Subcutaneous adipose tissue (tissue), 4 donors: ENCODE measurements around the gene MGRN1. TPM values are rescaled to one million over a fixed set of nuclear protein-coding genes. Genes with fewer than 3 reads are reported as not detected.

Experiments used
- total RNA-seq, 4 donors: library from RNA; depleted of rRNA; stranded (reverse); fragments of >200 nt; gene quantifications; one replicate each; pipeline ENCODE4 v1.1.0, GENCODE V29; 2016
- TF ChIP-seq, protein P1 (sequence below): fragments of 450-650 bp; IDR thresholded peaks from one replicate; pipeline ENCODE4 v1.5.1; 2016; ENCODE audit warnings: low read depth, mild to moderate bottlenecking, control low read depth, antibody characterized with exemption, moderate library complexity

The MGRN1 gene
- 10 to 100 TPM; 21.2 to 44.5 (median 25.2) TPM for total RNA-seq

DNA sequence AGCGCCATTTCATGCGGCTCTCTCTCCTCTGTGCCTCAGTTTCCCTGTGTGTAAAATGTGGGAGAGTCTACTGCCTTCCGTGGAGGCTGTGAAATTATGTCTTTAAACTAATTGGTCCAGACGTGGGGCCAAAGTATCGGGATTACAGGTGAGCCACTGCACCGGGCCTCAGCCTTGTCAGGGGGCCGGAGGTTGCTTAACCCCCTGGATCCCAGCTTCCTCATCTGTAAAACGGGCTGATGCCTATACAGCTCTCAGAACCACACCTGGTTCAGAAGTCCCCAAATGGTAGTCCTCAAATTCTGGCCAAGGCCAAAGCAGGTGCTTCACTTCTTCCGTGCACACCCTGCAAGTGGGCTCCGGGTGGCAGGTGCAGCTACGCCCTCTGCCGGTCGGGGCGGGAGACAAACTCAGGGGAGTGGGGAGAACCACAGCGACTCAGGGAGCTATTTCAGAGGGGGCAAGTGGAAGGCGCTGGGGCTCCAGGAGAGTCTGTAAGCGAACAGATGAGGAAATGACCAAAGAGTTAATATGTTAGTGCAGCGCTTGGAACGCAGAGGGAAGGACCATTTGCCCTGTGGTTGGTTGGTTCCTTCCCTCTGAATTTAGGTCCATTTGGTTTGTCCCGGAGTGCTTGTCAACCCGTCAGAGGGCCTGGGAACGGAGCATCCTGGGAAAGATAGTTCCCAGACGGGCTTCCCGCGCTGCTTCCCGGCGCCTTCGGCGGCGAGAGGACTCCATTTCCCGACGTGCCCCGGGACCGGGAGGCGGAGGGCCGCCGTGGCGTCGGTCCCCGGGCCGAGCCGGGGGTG lies at the start of gene MGRN1:
Gene MGRN1 (plus strand): TSS at position 812 of the 812 bp plus-strand sequence. CDS start 135 bp downstream, outside the sequence.
- TF ChIP-seq, protein P1, sequence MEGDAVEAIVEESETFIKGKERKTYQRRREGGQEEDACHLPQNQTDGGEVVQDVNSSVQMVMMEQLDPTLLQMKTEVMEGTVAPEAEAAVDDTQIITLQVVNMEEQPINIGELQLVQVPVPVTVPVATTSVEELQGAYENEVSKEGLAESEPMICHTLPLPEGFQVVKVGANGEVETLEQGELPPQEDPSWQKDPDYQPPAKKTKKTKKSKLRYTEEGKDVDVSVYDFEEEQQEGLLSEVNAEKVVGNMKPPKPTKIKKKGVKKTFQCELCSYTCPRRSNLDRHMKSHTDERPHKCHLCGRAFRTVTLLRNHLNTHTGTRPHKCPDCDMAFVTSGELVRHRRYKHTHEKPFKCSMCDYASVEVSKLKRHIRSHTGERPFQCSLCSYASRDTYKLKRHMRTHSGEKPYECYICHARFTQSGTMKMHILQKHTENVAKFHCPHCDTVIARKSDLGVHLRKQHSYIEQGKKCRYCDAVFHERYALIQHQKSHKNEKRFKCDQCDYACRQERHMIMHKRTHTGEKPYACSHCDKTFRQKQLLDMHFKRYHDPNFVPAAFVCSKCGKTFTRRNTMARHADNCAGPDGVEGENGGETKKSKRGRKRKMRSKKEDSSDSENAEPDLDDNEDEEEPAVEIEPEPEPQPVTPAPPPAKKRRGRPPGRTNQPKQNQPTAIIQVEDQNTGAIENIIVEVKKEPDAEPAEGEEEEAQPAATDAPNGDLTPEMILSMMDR = no peak

DNA sequence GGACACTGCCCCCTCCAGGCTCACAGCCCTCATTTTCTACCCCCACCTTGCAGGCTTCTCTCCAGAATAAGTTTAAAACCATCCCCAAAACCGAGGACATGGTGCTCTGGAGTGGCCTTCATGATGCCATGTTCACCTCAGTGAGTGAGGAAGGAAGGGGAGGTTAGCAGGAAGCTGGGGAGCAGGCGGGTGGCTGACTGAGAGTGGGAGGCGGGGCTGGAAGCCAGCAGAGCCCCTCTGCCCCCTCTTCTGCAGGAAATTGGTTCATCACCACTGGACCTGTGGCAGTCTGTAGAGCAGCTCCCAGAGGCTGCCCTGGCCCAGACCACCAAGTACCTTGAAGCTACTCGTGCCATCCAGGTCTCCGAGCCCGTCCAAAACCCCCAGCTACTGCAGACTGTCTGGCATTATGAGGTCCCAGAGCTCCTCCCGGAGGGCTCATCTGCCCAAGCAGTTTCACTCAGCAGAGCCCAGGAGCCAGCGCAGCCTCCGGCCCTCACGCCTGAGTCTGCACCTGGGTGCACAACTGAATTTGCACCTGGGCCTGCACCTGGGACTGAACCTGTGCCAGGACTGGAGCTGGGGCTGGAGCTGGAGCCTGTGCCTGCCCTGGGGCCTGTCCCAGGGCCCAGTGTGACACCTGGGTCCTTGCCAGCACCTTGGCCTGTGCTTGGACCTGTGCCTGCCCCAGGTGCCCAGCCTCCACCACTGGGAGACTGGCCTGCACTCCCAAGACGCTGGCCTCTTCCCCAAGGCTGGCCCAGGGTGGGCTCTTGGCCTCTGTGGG lies 49.5 kb upstream of the MGRN1 start:
- TF ChIP-seq, protein P1 = no peak

DNA sequence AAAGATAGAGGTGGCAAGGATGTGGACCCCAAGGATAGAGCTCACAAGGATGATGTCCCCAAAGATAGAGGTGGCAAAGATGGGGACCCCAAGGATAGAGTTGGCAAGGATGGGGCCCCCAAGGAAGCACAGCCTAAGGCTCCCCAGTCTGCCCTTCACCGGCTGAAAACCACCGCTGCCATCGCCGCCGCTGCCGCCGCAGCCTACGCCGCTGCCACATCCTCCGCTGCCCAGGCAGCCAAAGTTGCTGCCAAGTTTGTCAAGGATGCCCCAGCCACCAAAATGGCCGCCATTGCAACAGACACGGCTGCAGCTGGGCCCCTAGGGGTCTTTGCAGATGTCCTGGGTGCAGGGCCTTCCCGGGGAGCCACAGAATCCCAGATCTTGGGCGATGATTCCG lies 48.6 kb upstream of the MGRN1 start:
- TF ChIP-seq, protein P1 = no peak

DNA sequence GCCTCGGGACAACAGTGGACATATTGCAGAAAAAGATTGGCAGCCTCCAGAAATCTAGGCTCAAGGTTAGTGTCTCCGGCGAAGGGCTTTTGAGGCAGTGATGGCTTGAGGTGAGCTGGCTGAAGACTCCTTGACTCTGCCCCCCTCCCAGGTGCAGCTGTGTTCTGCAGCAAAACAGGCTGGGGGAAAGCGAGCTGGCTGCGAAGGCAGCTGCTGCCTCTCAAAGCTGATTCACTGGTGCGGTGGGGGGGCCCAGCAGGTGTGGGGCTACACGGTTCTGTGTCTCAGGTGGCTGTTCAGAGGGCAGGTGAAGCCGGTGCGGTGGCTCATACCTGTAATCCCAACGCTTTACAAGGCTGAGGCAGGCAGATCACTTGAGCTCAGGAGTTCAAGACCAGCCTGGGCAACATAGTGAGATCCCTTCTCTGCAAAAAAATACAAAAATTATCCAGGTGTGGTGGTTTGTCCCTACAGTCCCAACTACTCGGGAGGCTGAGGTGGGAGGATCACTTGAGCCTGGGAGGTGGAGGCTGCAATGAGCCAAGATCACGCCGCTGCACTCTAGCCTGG lies 45.6 kb upstream of the MGRN1 start:
- TF ChIP-seq, protein P1 = no peak

DNA sequence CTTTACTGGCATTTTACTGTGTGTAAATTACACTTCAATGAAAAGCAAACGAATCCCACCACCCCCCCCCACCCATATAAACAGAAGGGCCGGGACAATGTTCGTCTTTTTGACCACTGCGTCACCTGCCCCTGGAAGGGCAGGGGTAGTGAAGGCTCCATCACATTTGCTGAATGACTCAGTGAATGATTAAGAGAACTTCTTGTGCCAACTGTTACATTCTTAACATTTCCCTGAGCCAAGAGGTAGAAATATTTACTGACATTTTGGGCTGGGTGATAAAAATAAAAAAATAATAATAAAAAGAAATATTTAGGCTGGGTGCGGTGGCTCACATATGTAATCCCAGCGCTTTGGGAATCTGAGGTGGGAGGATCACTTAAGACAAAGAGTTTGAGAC lies 44.4 kb upstream of the MGRN1 start:
- TF ChIP-seq, protein P1 = no peak

DNA sequence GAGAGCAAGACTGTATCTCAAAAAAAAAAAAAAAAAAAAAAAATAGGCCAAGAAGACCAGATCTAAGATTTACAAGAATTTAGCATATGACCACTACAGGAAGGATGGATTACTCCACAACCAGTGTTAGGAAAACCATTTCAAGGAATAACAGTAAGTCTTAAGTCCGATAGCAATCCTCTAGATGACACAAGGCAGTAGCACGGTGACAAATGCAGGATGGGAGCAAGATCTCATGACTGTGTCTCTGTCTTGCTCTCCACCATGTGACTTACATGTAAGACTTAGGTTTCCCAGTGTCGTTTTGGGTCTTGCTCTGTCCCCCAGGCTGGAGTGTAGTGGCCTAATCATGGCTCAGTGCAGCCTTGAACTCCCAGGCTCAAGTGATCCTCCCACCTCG lies 40.7 kb upstream of the MGRN1 start:
- TF ChIP-seq, protein P1 = no peak

DNA sequence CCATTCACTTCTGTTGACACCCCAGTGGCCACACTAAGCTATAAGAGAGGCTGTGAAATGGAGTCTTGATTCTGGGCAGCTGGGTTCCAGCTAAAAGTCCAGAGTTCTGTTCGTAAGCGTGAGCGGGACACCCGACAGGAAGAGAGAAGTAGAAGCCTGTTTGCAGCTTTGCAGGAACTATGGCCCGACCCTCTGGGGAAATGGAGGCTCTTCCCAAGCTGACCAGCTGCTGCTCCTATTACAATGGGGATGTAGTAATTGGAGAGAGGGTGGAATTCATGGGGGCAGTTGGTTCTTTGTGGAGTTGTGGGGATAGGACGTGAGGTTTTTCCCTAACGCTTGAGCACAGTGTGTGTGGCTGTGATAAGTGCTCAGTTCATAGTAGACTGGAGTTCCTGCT lies 38.3 kb upstream of the MGRN1 start:
- TF ChIP-seq, protein P1 = no peak
